ENCODE measurements around the gene DNMT3A. TPM values are rescaled to one million over a fixed set of nuclear protein-coding genes. Genes with fewer than 3 reads are reported as not detected.

DNMT3A gene
- total RNA-seq, 1 donor from 2014 or later = 49.9 TPM

- POLR2A ChIA-PET = interaction anchor here (0.6 to 5.7 kb wide), 4 partner anchors 16 to 38 kb away, joined by 4 to 88 read pairs (median 6); no protein-coding TSS in a partner anchor
- Mint-ChIP-seq H3K4me3 (no peak overlapping the region), H3K9me3 (no peaks in the 10 kb centered on the region), H3K27ac (no peak overlapping the region), H3K36me3 (ENCODE audit: low read depth) (peaks cover 3% of the 10 kb centered on the region), H3K4me1 (peaks cover 35% of the 10 kb centered on the region), H3K27me3 (no peaks in the 10 kb centered on the region)
- DNase-seq = peak; percentile 13
- no peak for ATAC-seq (ENCODE audit: low read depth)
- intact Hi-C loops (cut with micrococcal nuclease) = no loop called here
- CTCF ChIA-PET = interaction anchor here (0.7 to 0.8 kb wide), 2 partner anchors 14 to 142 kb away, joined by 3 to 6 read pairs; no protein-coding TSS in a partner anchor
- TF ChIP-seq CTCF (IDR thresholded peaks at IDR 0.05) = no peak
Measured at GRCh38 chr2:25380586-25381375, 39.1 kb upstream of the DNMT3A start.

DNA sequence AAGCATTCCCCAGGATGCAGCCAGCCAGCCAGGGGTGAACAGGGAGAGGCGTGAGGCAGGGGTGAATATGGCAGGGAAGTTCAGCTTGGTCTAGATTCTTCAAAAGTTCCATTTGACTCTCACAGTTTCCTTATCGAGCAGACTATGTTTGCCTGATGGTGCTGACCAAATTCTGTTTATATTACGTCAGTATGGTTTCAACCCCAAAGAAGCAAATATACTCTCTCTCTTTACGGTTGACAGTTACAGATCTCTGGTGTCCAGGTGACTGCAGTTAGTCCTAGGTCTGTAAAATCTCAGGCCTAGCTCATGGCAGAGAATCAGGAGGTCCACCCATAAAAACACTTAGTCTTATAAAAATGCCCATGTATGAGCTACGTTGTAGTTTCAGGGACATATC lies 38.3 kb upstream of the DNMT3A start:
- ChIA-PET POLR2A (interaction anchor here (0.6 to 5.7 kb wide), 4 partner anchors 9 to 39 kb away, joined by 3 to 88 read pairs (median 4); no protein-coding TSS in a partner anchor), CTCF (interaction anchor here (0.7 to 0.8 kb wide), 2 partner anchors 15 to 143 kb away, joined by 3 to 6 read pairs; no protein-coding TSS in a partner anchor)
- Mint-ChIP-seq H3K36me3 (ENCODE audit: low read depth) (peaks cover 2% of the 10 kb centered on the region), H3K4me1 (peaks cover 35% of the 10 kb centered on the region), H3K4me3 (no peak overlapping the region), H3K27ac (no peak overlapping the region), H3K9me3 (no peaks in the 10 kb centered on the region), H3K27me3 (no peaks in the 10 kb centered on the region)
- no peak for TF ChIP-seq CTCF (IDR thresholded peaks at IDR 0.05)
- intact Hi-C loops (cut with micrococcal nuclease) = no loop called here
- no peak for DNase-seq
- no peak for ATAC-seq (ENCODE audit: low read depth)

DNA sequence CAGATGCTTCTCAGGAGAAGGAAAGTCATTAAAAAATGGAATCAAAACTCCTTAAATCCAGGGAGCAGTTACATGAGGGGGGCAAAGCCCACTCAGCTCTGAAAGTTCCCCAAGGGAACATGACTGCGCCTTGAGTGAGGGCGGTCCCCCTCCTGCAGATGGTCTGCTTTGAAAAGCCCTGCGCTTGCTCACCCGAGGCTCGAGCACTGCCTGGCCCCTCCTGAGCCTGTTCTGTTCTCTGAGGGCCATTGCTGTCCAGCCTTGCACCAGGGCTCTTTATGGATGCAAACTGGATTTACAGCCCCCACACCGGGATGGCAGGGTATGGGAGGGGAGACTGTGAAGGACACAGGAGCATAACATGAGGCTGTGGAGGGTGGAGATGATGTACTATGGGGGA lies 37.8 kb upstream of the DNMT3A start:
- ATAC-seq (ENCODE audit: low read depth) = no peak

GRCh38 chr2:25378731-25379490 lies 37.2 kb upstream of the DNMT3A start:
- Mint-ChIP-seq H3K36me3 (ENCODE audit: low read depth) (no peaks in the 10 kb centered on the region), H3K9me3 (no peaks in the 10 kb centered on the region), H3K27me3 (no peaks in the 10 kb centered on the region), H3K27ac (no peak overlapping the region), H3K4me1 (peaks cover 35% of the 10 kb centered on the region), H3K4me3 (no peak overlapping the region)
- CTCF ChIA-PET = interaction anchor here (1.6 to 6.9 kb wide), 2 partner anchors 17 to 41 kb away, joined by 3 to 56 read pairs; no protein-coding TSS in a partner anchor
- POLR2A ChIA-PET = interaction anchor here (1.4 to 5.7 kb wide), 2 partner anchors 25 to 40 kb away, joined by 4 to 88 read pairs; no protein-coding TSS in a partner anchor
- DNase-seq (peak; percentile 14), ATAC-seq (ENCODE audit: low read depth) (no peak)
- no peak for TF ChIP-seq CTCF (IDR thresholded peaks at IDR 0.05)
- intact Hi-C loops (cut with micrococcal nuclease) = no loop called here

More for the DNA sequence above, 37.8 kb upstream of the DNMT3A start:
- Mint-ChIP-seq H3K36me3 (ENCODE audit: low read depth) (peaks cover 2% of the 10 kb centered on the region), H3K27me3 (no peaks in the 10 kb centered on the region), H3K4me3 (no peak overlapping the region), H3K27ac (no peak overlapping the region), H3K9me3 (no peaks in the 10 kb centered on the region), H3K4me1 (peaks cover 35% of the 10 kb centered on the region)
- ChIA-PET CTCF (interaction anchor here (0.7 to 1.6 kb wide), 2 partner anchors 15 to 40 kb away, joined by 3 read pairs; no protein-coding TSS in a partner anchor), POLR2A (interaction anchor here (0.8 to 5.7 kb wide), 3 partner anchors 9 to 40 kb away, joined by 3 to 88 read pairs (median 4); no protein-coding TSS in a partner anchor)
- intact Hi-C loops (cut with micrococcal nuclease) = no loop called here
- peak; percentile 10 for DNase-seq
- no peak for TF ChIP-seq CTCF (IDR thresholded peaks at IDR 0.05)

Data from activated B cell treated with CpG ODN at 0.5 μM for 24 hours (primary cell).